Neuron (in vitro differentiated cells): ENCODE results near the gene CMTM4.
"Not testable (repeated sequence)": the region's sequence is repeated elsewhere in the genome, so short reads cannot be mapped to it uniquely, and the experiment has no call there.

Source experiments
- H2AFZ ChIP-seq: one replicate; pipeline ENCODE4 v1.6.1; 2013; ENCODE audit warnings: low read depth, mild to moderate bottlenecking, inconsistent platforms, low read length, moderate library complexity
- H3K27me3 ChIP-seq: one replicate; pipeline ENCODE4 v1.6.1; 2013; ENCODE audit warnings: low read length; ENCODE audit not compliant: insufficient read depth
- H3K36me3 ChIP-seq: one replicate; pipeline ENCODE4 v1.6.1; 2013; ENCODE audit warnings: low read length; ENCODE audit not compliant: insufficient read depth
- H3K4me1 ChIP-seq: one replicate; pipeline ENCODE4 v1.6.1; 2013; ENCODE audit warnings: low read length; ENCODE audit not compliant: insufficient read depth
- H3K4me3 ChIP-seq: 2 replicates; pipeline ENCODE4 v1.5.1; 2013; ENCODE audit warnings: mild to moderate bottlenecking, low read length, moderate library complexity
- H3K9me3 ChIP-seq: one replicate; pipeline ENCODE4 v1.6.1; 2013; ENCODE audit warnings: low read length

CMTM4 gene

DNA sequence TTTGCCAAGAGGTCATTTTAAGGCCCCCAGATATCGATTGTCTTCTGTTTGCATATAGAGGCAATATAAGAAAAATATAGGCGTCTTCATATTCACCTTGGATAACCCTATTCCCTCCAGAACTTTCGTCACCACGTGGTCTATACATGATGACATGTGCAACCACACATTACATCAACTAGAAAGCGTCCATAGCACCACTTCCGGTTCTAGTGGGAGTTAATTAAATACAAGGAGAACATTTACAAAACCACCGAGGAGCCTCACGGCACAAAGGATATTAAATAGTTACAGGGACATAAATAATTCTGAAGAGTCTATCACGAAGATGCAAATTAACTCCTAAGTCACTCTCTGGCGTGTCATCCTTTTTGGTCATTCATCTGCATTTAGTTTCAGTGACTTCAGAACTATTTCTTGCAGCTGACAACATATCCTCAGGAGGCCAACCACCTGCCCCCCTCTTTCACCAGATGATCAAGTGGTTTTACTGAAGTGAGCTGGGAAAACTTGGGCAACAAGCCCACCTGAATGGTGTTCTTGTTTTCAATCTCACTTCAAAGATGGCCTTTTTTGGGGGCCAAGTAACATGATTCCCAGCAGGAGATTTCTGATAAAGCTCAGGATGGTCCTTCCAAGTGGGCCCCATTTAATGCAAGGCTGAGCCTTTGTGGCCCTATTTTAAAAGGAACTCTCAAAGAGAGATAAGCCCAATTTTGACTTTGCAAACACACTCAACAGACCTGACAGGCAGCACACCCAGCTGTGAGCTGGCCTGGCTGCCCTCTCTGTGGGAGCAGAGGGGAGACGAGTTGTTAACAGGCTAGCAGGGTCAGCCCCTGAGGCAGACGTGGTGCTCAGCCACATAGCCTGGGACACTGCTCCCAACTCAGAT, 76.8 kb downstream of the CMTM4 start:
- Histone ChIP-seq H3K36me3 (peaks cover 18% of the 10 kb centered on the region), H3K4me1 (no peaks in the 10 kb centered on the region), H3K4me3 (no peak overlapping the region)

DNA sequence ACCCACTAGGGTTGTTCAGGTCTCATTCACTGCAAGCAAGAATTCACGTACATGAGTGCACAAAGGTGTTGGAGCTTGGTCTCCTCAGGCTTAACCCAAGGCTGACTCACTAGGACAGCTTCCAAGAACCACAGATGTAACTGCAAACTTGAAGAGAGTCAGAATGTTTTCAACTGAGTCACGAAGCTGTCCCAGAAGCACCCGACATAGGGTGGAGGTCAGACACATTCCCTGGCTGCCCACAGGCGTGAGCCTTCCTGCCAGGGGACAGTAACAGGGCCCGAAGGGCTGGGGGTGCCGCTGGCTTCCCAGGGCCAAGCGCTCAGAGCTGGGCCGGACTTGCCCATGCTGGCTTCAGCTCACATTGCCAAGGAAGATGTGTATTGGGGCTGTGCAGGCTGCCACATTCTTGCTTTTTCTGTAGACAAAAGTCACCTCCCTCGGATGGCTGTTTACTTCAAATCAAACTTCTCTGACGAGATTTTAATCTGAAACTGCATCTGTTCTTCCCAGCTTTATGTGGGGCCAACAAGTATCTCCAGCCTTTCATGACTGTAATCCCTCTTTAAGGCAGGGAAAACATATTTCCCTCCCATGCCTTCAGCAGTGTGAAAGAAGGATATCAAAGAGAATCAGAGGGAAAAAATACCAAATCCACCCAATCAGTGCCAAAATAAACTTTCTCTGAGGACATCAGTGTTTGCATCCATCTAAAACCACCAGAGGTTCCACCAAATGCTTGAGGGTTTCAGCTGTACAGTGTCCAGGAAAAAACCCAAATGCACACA, 77.8 kb downstream of the CMTM4 start:
- Histone ChIP-seq H3K4me1 (no peaks in the 10 kb centered on the region), H3K4me3 (no peak overlapping the region), H3K9me3 (no peaks in the 10 kb centered on the region), H3K36me3 (peaks cover 27% of the 10 kb centered on the region), H2AFZ (no peak overlapping the region), H3K27me3 (no peaks in the 10 kb centered on the region)

More for the DNA sequence above, 76.8 kb downstream of the CMTM4 start:
- H3K9me3 ChIP-seq, result no peaks in the 10 kb centered on the region
- no peak overlapping the region for H2AFZ ChIP-seq
- H3K27me3 ChIP-seq, result no peaks in the 10 kb centered on the region

DNA sequence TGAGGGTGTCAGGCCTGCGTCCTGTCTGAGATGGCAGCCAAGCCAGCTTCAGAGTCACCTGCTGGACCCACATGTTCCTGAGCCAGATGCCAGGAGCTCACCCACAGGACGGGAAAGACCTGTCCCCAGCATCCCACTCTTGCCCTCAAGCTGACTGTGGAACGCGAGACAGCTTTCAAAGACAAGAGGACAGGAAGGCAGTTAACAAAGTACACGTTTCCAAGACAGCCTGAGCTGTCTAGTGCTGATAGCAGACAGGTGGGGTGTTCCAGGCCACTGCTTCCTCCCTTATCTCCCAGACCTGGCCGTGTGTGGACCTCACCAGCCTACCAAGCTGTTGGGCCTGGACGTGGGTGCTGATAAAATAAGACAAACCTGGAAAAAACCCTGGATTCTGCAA, 78.8 kb downstream of the CMTM4 start:
- Histone ChIP-seq H3K4me1 (no peaks in the 10 kb centered on the region), H3K36me3 (peaks cover 32% of the 10 kb centered on the region), H3K4me3 (no peak overlapping the region), H3K9me3 (peaks cover 2% of the 10 kb centered on the region), H3K27me3 (no peaks in the 10 kb centered on the region), H2AFZ (no peak overlapping the region)

DNA sequence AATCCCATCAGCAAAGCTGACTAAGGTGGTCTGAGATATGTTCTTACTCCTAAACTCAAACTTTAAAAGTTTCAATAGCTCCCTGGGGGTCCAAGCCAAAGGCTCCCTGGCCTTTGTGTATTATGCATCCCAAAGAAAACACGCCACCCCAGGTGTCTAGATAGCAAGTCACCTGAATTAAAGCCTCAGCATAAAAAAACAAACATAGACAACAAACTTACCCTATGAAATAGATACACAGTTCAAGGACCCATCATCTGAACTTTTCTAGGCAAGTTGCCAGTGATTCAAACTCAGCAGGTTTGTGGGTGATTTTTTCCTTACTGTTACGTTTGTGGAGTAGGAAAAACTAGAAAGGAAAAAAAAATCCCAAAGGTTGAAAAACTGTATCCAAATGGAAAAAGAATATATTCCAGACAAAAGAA, 79.5 kb downstream of the CMTM4 start:
- H3K4me3 ChIP-seq, result no peak overlapping the region
- H3K4me1 ChIP-seq, result no peaks in the 10 kb centered on the region
- H3K9me3 ChIP-seq, result peaks cover 5% of the 10 kb centered on the region
- peaks cover 37% of the 10 kb centered on the region for H3K36me3 ChIP-seq
- no peaks in the 10 kb centered on the region for H3K27me3 ChIP-seq
- no peak overlapping the region for H2AFZ ChIP-seq

DNA sequence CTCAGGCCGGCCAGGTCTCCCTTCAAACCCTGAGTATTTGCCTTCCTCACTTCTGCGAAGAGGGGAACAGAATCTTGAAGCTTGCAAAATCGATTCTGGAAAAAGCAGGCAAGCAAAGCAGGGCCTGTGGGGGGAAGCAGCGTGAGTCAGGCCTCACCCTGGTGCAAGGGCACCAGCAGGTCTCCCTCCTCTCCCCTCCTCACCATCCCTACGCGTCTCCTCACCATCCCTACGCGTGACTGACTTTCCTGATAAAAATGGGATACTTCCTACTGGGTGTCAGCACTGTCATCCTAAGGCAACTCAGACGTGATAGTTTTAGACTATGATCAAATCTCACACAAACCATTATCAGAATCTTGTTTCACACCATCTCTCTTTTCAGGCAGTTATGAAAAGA, 80.0 kb downstream of the CMTM4 start:
- no peaks in the 10 kb centered on the region for H3K4me1 ChIP-seq
- no peak overlapping the region for H2AFZ ChIP-seq
- H3K4me3 ChIP-seq, result no peak overlapping the region
- peaks cover 41% of the 10 kb centered on the region for H3K36me3 ChIP-seq
- peaks cover 5% of the 10 kb centered on the region for H3K9me3 ChIP-seq
- no peaks in the 10 kb centered on the region for H3K27me3 ChIP-seq

DNA sequence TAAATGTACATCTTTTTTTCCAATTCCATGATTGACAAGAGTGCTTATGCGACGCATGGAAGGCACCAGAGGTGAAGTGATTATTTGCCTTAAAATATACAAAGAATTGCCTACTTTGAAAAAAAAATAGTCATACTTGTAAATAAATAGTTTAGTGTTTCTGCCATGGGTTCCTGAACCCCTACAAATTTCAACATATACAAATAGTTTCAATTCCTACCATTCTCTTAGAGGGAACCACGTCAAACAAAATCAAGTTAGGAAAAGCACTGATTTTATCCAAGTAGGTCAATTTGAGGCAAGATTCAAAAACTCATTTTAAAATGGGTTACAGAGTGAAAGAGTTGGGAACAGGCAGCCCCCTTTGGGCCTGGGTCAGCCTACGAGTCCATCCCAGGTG, 80.4 kb downstream of the CMTM4 start:
- Histone ChIP-seq H3K36me3 (peaks cover 46% of the 10 kb centered on the region), H2AFZ (no peak overlapping the region), H3K4me1 (no peaks in the 10 kb centered on the region), H3K9me3 (peaks cover 5% of the 10 kb centered on the region), H3K27me3 (no peaks in the 10 kb centered on the region), H3K4me3 (no peak overlapping the region)

DNA sequence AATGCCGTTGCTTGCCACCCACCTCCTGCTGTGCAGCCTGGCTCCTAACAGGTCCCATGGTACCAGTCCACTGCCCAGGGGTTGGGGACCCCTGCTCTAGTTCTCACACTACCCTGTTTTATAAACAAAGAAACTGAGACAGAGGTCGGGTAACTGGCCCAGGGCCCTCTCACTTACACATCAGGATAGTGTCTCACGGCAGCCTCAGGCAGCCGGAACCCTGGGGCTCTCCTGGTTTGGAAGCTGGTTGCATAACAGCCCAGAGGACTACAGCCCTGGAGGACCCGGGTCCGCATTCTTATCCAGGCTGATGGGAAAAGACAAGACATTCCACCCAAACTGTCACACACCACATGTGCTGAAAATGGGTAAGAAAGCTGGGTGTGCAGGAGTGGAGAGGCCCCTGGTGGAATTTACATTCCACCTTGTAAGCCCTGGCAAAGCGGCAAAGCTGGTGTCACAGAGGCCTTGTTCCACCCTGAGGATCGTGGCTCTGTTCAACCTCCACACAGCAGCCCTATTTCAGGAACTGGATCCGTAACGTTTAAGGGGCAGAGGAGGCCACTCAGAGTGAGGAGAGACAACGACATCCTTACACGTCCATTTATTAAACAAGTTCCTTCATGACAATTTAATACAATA, 82.3 kb downstream of the CMTM4 start:
- H3K4me3 ChIP-seq, result no peak overlapping the region
- no peaks in the 10 kb centered on the region for H3K4me1 ChIP-seq
- H3K9me3 ChIP-seq, result peaks cover 5% of the 10 kb centered on the region
- H2AFZ ChIP-seq, result no peak overlapping the region
- no peaks in the 10 kb centered on the region for H3K27me3 ChIP-seq
- H3K36me3 ChIP-seq, result peaks cover 61% of the 10 kb centered on the region

DNA sequence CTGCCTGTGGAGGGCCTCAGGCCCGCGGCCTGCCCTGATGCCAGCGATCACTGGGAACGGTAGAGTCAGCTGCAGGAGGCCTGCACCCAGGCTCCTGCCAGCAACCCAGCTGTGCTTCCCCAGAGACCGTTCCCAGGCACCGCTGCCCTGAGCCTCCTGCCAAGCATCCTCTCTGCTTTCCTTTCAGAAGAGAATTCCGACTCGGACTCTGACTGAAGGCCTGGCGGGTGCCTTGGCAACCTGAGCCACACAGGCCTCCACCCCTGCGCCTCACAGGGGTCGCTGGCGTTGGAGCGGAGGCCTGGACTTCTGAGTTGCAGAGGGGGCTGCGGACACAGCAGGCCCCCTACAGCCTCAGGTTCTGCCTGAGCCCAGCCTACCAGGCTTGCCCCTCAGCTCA, 84.1 kb downstream of the CMTM4 start:
- Histone ChIP-seq H3K27me3 (no peaks in the 10 kb centered on the region), H3K4me1 (peaks cover 4% of the 10 kb centered on the region), H3K36me3 (peaks cover 63% of the 10 kb centered on the region), H3K4me3 (no peak overlapping the region), H2AFZ (no peak overlapping the region), H3K9me3 (peaks cover 5% of the 10 kb centered on the region)

DNA sequence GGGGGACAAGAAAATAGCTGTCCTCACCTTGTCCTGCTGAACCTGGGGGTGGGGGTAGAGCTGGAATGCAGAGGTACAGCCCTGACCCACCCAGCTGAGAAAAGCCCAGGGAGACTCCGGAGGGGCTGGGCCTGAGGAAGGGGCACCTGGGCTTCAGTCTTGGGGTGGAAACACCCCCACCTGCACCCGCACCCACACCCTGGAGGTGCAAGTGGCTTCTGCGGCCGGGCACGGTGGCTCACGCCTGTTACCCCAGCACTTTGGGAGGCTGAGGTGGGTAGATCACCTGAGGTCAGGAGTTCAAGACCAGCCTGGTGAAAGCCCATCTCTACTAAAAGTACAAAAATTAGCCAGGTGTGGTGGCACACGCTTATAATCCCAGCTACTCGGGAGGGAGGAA, 84.6 kb downstream of the CMTM4 start:
- peaks cover 65% of the 10 kb centered on the region for H3K36me3 ChIP-seq
- H3K27me3 ChIP-seq, H3K9me3 ChIP-seq, H3K4me1 ChIP-seq, H3K4me3 ChIP-seq, H2AFZ ChIP-seq: not testable (repeated sequence)

DNA sequence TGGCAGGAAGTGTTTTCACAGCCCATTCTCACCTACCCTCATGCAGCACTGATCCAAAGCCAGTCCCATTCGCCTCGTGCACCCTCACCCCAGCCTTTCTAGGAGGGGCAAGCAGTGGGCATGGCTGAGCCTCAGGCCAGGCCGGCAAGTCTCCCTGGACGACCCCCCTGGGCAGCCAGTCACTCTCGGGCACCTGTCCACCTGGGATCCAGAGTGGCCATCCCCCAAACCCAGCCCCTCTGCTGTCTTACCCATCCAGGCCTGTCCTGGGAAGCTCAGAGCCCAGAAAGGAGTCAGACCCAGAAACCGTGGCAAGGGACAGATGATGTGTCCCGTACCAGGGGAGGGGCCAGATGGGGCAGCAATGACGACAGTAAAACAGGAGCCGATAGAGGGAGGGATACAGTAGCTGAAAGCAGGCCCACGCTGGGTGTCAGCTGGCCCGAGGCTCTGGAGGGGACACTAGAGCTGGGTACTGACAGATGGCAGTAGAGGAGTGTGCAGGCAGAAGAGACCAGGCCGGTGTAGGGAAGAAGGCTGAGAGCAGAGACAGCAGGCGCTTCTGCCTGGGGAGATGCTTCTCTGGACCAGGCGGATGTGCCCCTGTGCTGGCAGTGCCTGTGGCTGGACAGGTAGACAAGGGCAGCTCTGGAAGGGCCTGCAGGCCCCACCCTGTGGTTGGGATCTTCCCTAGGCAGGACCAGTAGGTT, 86.3 kb downstream of the CMTM4 start:
- H3K27me3 ChIP-seq, result no peaks in the 10 kb centered on the region
- peaks cover 5% of the 10 kb centered on the region for H3K9me3 ChIP-seq
- no peak overlapping the region for H3K4me3 ChIP-seq
- H3K4me1 ChIP-seq, result peaks cover 11% of the 10 kb centered on the region
- H2AFZ ChIP-seq, result no peak overlapping the region
- H3K36me3 ChIP-seq, result peaks cover 65% of the 10 kb centered on the region

DNA sequence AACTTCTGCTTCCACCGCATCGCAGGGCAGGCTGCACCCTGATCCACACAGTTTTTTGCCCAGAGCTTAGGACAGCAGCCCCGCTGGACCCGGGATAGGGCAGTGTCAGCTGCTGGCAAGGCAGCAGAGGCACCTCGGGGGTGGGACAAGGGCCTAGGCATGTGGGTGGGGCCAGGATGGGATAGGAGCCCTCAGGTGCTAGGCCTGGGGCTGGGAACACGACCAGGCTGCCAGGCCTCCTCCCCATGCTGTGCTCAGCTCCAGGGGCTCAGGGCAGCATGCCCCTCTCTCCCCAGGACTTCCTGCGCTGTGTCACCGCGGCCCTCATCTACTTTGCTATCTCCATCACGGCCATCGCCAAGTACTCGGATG, 87.4 kb downstream of the CMTM4 start:
- Histone ChIP-seq H3K4me3 (no peak overlapping the region), H3K36me3 (peaks cover 55% of the 10 kb centered on the region), H2AFZ (no peak overlapping the region), H3K27me3 (no peaks in the 10 kb centered on the region), H3K4me1 (peaks cover 11% of the 10 kb centered on the region), H3K9me3 (peaks cover 5% of the 10 kb centered on the region)

DNA sequence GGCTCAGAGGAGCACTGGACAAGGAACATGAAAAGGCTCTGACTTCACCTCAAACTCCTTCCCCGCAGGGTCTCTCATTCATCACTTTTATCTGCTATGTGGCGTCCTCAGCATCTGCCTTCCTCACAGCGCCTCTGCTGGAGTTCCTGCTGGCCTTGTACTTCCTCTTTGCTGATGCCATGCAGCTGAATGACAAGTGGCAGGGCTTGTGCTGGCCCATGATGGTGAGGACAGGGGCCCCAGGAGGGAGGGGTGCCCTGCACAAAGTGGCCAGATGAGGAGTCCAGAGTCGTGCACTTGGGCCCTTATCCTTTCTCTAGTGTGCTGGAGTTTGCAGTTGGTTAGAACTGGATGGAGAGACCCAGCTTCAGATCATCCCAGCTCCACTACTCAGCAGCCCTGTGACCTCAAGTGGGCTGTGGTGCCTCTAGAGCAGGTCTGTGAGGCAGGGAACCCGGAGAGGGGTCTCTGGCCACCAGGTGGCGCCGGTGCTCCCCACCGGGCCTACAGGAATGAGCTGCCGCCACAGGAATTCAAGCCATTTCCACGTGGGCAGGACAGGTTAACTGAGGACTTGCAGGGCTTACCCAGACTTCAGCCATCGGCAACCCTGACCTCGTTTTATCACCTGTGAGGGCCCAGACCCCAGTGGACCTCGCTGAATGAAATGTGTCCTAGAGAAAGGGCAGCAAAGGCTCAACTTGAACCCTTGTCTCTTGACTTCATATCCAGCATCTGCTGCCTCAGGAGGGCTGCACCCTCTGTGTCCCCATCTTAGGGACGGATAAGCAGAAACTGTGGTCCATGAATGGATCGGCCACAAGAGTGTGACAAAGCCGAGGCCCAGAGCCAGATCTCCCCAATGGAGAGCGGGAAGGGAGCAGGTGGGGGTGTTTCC, 88.1 kb downstream of the CMTM4 start:
- Histone ChIP-seq H3K27me3 (no peaks in the 10 kb centered on the region), H3K4me1 (peaks cover 13% of the 10 kb centered on the region), H3K4me3 (no peak overlapping the region), H2AFZ (no peak overlapping the region), H3K9me3 (peaks cover 5% of the 10 kb centered on the region), H3K36me3 (peaks cover 50% of the 10 kb centered on the region)
